Measurements from ENCODE around the gene TPX2.

Gene TPX2

DNA sequence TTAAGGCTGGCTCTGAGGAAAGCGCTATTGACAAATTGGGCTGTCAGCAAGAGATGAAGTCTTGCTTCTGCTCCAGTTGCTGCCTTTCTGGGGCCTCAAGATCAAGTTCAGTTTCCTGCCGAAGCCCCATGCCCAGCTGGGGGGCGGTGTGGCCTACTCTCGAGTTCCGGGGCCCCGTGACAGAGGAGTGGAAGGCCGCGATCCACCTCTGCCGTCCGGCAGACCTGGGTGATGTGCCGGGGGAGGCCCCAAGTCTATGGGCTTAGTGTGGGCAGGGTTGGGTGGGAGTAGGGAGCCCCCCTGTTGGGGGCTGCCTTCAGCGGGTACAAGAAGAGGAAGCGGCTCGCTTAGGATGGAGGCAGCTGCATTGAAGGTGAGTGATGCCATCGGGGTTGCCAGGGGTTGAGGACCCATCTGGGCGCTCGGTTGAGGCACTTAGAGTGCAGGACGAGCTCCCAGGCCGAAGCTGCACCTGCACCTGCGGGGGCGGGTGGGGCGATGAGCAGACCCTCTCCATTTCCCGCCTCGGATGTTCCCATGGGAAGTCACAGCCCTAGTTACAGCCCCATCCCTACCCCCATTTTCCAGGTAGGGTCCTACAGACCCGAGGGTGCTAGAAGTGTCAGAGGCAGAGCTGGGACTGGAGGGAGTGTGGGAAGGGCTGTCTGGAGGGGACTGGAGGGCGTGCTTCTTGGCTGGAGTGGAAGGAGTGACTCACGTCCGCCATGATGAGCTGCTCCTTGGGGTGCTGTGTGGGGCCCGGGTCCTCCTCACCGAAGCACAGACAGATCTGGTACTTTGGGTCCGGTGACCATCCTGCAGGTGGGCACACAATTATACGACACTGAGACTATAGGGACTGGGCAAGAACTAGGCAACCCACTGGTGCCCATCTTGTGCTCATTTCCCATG, 109.3 kb downstream of the TPX2 start:
- no peak for DNase-seq (ENCODE audit: low read depth in 2 of 2)

GRCh38 chr20:31849306-31849930, 110.3 kb downstream of the TPX2 start:
- no peak for DNase-seq (ENCODE audit: low read depth in 2 of 2)
